Calu3 (cell line): ENCODE measurements around the gene ENDOG. TPM values are rescaled to one million over a fixed set of nuclear protein-coding genes. Genes with fewer than 3 reads are reported as not detected.
A peak's percentile ranks its signal among the peaks of the same experiment; 100 is the strongest.
"Not testable (repeated sequence)": the region's sequence is repeated elsewhere in the genome, so short reads cannot be mapped to it uniquely, and the experiment has no call there.

ENCODE experiments used
- BruUV-seq: library from RNA; stranded (reverse); fragments of 400-500 nt; replicated peaks from 2 replicates; lab custom pipeline; 2021; lab: Mats Ljungman, UMichigan
- CTCF ChIA-PET: fragments of 300-600 bp; sonication (Branson Sonifier 250); formaldehyde crosslinking; loops from one replicate; lab custom pipeline; 2022; ENCODE audit warnings: antibody characterized with exemption; lab: Charles Lee
- DNase-seq: peaks from one replicate; pipeline ENCODE4 v3.0.0; 2022
- H3K27ac Mint-ChIP-seq: one replicate; pipeline ENCODE4 v1.8.0; 2022; ENCODE audit warnings: mixed read lengths; ENCODE audit not compliant: unreplicated experiment
- H3K27me3 Mint-ChIP-seq: one replicate; pipeline ENCODE4 v1.8.0; 2022; ENCODE audit warnings: mixed read lengths; ENCODE audit not compliant: unreplicated experiment
- H3K36me3 Mint-ChIP-seq: one replicate; pipeline ENCODE4 v1.8.0; 2022; ENCODE audit warnings: mild to moderate bottlenecking, moderate library complexity, mixed read lengths; ENCODE audit not compliant: insufficient read depth, unreplicated experiment
- H3K4me1 Mint-ChIP-seq: one replicate; pipeline ENCODE4 v1.8.0; 2022; ENCODE audit warnings: mild to moderate bottlenecking, low read depth, mixed read lengths; ENCODE audit not compliant: unreplicated experiment
- H3K4me3 Mint-ChIP-seq: one replicate; pipeline ENCODE4 v1.8.0; 2022; ENCODE audit warnings: mild to moderate bottlenecking, low read depth, moderate library complexity, mixed read lengths; ENCODE audit not compliant: unreplicated experiment
- H3K9me3 Mint-ChIP-seq: one replicate; pipeline ENCODE4 v1.8.0; 2022; ENCODE audit warnings: low read depth, mixed read lengths; ENCODE audit not compliant: unreplicated experiment
- intact Hi-C: fragments of 100-400 bp; cut with micrococcal nuclease; formaldehyde crosslinking; loops from one replicate; pipeline ENCODE4 v1.10.0; 2022; ENCODE audit not compliant: unreplicated experiment
- total RNA-seq: library from RNA; stranded (reverse); gene quantifications from 2 replicates; pipeline ENCODE4 v1.2.3, GENCODE V29; 2022
- TF ChIP-seq, protein P1 (sequence below): fragments of 200-600 bp; IDR thresholded peaks from one replicate; pipeline ENCODE4 v1.8.0; 2022; ENCODE audit warnings: antibody characterized with exemption; ENCODE audit not compliant: unreplicated experiment

Gene ENDOG
- total RNA-seq, 1 experiment from 2014 or later = 15.2 TPM

DNA sequence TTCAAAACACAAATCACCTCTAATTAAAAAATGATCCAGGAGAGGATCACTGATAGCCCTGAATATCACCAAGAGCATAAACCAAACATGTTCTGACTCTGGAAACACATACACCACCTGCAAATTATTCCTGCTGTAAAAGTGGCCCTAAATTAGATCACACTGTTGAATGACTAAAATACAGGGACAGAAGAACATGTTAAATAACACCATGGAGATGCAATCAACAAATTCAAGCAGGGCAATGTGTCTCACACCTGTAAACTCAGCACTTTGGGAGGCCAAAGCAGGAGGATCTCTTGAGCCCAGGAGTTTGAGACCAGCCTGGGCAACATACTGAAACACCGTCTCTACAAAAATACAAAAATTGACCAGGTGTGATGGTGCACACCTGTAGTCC, 29.5 kb downstream of the ENDOG start:
- no peak for DNase-seq
- Mint-ChIP-seq H3K27me3 (no peaks in the 10 kb centered on the region), H3K4me1 (no peaks in the 10 kb centered on the region), H3K36me3 (no peaks in the 10 kb centered on the region), H3K4me3 (no peak overlapping the region), H3K9me3 (peaks cover 9% of the 10 kb centered on the region), H3K27ac (no peak overlapping the region)
- intact Hi-C loops = no loop called here
- CTCF ChIA-PET = no interaction called here
- TF ChIP-seq, protein P1, sequence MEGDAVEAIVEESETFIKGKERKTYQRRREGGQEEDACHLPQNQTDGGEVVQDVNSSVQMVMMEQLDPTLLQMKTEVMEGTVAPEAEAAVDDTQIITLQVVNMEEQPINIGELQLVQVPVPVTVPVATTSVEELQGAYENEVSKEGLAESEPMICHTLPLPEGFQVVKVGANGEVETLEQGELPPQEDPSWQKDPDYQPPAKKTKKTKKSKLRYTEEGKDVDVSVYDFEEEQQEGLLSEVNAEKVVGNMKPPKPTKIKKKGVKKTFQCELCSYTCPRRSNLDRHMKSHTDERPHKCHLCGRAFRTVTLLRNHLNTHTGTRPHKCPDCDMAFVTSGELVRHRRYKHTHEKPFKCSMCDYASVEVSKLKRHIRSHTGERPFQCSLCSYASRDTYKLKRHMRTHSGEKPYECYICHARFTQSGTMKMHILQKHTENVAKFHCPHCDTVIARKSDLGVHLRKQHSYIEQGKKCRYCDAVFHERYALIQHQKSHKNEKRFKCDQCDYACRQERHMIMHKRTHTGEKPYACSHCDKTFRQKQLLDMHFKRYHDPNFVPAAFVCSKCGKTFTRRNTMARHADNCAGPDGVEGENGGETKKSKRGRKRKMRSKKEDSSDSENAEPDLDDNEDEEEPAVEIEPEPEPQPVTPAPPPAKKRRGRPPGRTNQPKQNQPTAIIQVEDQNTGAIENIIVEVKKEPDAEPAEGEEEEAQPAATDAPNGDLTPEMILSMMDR = no peak
- no TSS peak for BruUV-seq

DNA sequence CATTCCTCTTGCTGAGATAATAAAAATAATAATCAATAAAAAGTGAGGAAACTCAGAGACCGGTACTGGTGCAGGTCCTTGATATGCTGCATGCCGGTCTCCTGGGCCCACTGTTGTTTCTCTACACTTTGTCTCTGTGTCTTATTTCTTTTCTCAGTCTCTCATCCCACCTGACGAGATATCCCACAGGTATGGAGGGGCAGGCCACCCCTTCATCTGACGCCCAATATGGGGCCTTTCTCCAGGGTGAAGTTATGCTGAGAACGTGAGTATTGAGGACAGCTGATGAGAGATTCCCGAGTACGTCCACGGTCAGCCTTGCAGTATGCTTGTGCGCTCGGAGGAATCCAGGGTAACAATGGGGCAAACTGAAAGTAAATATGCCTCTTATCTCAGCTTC, 32.7 kb downstream of the ENDOG start:
- DNase-seq, H3K4me3 Mint-ChIP-seq, H3K36me3 Mint-ChIP-seq, BruUV-seq, H3K4me1 Mint-ChIP-seq, H3K27me3 Mint-ChIP-seq, H3K9me3 Mint-ChIP-seq, H3K27ac Mint-ChIP-seq, CTCF ChIA-PET, intact Hi-C loops: not testable (repeated sequence)

DNA sequence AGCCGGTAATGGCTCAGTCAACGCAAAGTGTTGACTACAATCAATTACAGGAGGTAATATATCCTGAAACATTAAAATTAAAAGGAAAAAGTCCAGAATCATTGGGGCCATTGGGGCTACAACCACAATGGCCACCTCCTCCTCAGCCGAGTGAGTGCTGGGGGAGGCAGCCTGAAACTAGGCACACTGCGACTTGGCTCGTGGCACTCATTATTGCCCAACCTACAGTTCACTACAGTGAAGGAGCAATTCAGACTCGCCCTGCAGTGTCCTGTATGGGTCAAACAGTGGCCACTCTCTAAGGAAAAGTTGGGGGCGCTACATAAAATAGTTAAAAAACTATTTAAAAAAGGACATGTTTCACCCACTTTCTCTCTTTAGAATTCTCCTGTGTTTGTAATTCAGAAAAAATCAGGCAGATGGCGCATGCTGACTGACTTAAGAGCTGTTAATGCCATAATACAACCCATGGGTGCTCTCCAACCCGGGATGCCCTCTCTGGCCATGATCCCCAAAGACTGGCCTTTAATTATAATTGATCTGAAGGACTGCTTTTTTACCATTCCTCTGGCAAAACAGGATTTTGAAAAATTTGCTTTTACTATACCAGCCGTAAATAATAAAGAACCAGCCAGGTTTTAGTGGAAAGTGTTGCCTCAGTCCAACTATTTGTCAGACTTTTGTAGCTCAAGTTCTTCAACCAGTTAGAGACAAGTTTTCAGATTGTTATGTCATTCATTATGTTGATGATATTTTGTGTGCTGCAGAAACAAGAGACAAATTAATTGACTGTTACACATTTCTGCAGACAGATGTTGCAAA, 33.7 kb downstream of the ENDOG start:
- not testable (repeated sequence) for H3K4me1 Mint-ChIP-seq, H3K27me3 Mint-ChIP-seq, H3K36me3 Mint-ChIP-seq, BruUV-seq, H3K9me3 Mint-ChIP-seq, H3K4me3 Mint-ChIP-seq, H3K27ac Mint-ChIP-seq
- TF ChIP-seq, protein P1 = peak; percentile 33
- intact Hi-C loops = loop anchor here (1.0 kb wide), 1 partner anchor 76 kb away; no protein-coding TSS in a partner anchor
- CTCF ChIA-PET = interaction anchor here (0.8 to 1.2 kb wide), 2 partner anchors 74 to 76 kb away, joined by 3 read pairs; no protein-coding TSS in a partner anchor
- peak; percentile 16 for DNase-seq

DNA sequence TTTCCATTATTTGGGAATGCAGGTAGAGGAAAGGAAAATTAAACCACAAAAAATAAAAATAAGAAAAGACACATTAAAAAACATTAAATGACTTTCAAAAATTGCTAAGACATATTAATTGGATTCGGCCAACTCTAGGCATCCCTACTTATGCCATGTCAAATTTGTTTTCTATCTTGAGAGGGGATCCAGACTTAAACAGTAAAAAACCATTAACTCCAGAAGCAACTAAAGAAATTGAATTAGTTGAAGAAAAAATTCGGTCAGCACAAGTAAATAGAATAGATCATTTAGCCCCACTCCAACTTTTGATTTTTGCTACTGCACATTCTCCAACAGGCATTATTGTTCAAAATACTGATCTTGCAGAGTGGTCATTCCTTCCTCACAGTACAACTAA, 34.3 kb downstream of the ENDOG start:
- H3K27me3 Mint-ChIP-seq, H3K4me3 Mint-ChIP-seq, BruUV-seq, H3K9me3 Mint-ChIP-seq, H3K4me1 Mint-ChIP-seq, H3K36me3 Mint-ChIP-seq, DNase-seq, H3K27ac Mint-ChIP-seq: not testable (repeated sequence)
- CTCF ChIA-PET = interaction anchor here (0.8 to 1.2 kb wide), 2 partner anchors 74 to 76 kb away, joined by 3 read pairs; no protein-coding TSS in a partner anchor
- intact Hi-C loops = loop anchor here (1.0 kb wide), 1 partner anchor 76 kb away; no protein-coding TSS in a partner anchor

DNA sequence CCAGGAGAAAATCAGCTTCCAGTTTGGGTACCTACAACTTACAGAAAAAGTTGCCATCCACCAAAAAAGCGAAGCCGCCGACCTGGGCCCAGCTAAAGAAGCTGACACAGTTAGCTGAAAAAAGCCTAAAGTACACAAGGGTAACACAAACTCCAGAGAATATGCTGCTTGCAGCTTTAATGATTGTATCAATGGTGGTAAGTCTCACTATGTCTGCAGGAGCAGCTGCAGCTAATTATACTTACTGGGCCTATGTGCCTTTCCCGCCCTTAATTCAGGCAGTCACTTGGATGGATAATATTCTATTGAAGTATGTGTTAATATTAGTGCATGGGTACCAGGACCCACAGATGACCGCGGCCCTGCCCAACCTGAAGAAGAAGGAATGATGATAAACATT, 36.2 kb downstream of the ENDOG start:
- DNase-seq, H3K27me3 Mint-ChIP-seq, H3K36me3 Mint-ChIP-seq, H3K4me3 Mint-ChIP-seq, BruUV-seq, H3K27ac Mint-ChIP-seq, intact Hi-C loops, CTCF ChIA-PET, H3K4me1 Mint-ChIP-seq, H3K9me3 Mint-ChIP-seq: not testable (repeated sequence)

DNA sequence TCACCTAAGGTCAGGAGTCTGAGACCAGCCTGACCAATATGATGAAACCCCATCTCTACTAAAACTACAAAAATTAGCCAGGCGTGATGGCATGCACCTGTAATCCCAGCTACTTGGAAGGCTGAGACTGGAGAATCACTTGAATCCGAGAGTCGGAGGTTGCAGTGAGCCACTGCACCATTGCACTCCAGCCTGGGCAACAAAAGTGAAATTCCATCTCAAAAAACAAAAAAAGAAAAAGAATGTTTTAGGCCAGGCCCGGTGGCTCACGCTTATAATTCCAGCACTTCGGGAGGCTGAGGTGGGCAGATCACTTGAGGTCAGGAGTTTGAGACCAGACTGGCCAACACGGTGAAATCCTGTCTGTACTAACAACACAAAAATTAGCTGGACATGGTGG, 40.2 kb downstream of the ENDOG start:
- CTCF ChIA-PET, H3K27me3 Mint-ChIP-seq, H3K4me3 Mint-ChIP-seq, H3K27ac Mint-ChIP-seq, H3K9me3 Mint-ChIP-seq, H3K36me3 Mint-ChIP-seq, BruUV-seq, intact Hi-C loops, H3K4me1 Mint-ChIP-seq, DNase-seq: not testable (repeated sequence)
